Measurements from ENCODE around the gene CNR1.
A peak's percentile ranks its signal among the peaks of the same experiment; 100 is the strongest.

The CNR1 gene

GRCh38 chr6:88137915-88138314, 28.2 kb downstream of the CNR1 start:
- Histone ChIP-seq H3K27me3 (ENCODE audit: control insufficient read depth, insufficient read depth, low read length) (no peaks in the 10 kb centered on the region), H3K27ac (ENCODE audit: low read depth, low read length) (no peak overlapping the region), H3K4me1 (ENCODE audit: control insufficient read depth, insufficient read depth, low read length) (peaks cover 14% of the 10 kb centered on the region), H3K4me3 (ENCODE audit: low read length) (no peak overlapping the region), H3K9ac (ENCODE audit: low read length) (no peak overlapping the region), H3K36me3 (ENCODE audit: control insufficient read depth, insufficient read depth, low read length) (no peaks in the 10 kb centered on the region)

- Histone ChIP-seq H3K36me3 (ENCODE audit: control insufficient read depth, insufficient read depth, low read length) (no peaks in the 10 kb centered on the region), H3K4me1 (ENCODE audit: control insufficient read depth, insufficient read depth, low read length) (peaks cover 16% of the 10 kb centered on the region), H3K27me3 (ENCODE audit: control insufficient read depth, insufficient read depth, low read length) (no peaks in the 10 kb centered on the region), H3K9ac (ENCODE audit: low read length) (no peak overlapping the region), H3K4me3 (ENCODE audit: low read length) (no peak overlapping the region), H3K27ac (ENCODE audit: low read depth, low read length) (no peak overlapping the region)
Measured at GRCh38 chr6:88135578-88136114, 30.5 kb downstream of the CNR1 start.

- no peaks in the 10 kb centered on the region for H3K36me3 ChIP-seq (ENCODE audit: control insufficient read depth, insufficient read depth, low read length)
- H3K27ac ChIP-seq (ENCODE audit: low read depth, low read length): peak overlapping the region; percentile 59
- H3K4me3 ChIP-seq (ENCODE audit: low read length): no peak overlapping the region
Measured at GRCh38 chr6:88134575-88134974, 31.6 kb downstream of the CNR1 start.

GRCh38 chr6:88133718-88134117, 32.4 kb downstream of the CNR1 start:
- Histone ChIP-seq H3K4me1 (ENCODE audit: control insufficient read depth, insufficient read depth, low read length) (peaks cover 16% of the 10 kb centered on the region), H3K27me3 (ENCODE audit: control insufficient read depth, insufficient read depth, low read length) (no peaks in the 10 kb centered on the region), H3K9ac (ENCODE audit: low read length) (no peak overlapping the region), H3K4me3 (ENCODE audit: low read length) (no peak overlapping the region), H3K36me3 (ENCODE audit: control insufficient read depth, insufficient read depth, low read length) (no peaks in the 10 kb centered on the region), H3K27ac (ENCODE audit: low read depth, low read length) (peak overlapping the region; percentile 59)

More at GRCh38 chr6:88134575-88134974, 31.6 kb downstream of the CNR1 start:
- no peak overlapping the region for H3K9ac ChIP-seq (ENCODE audit: low read length)
- peaks cover 16% of the 10 kb centered on the region for H3K4me1 ChIP-seq (ENCODE audit: control insufficient read depth, insufficient read depth, low read length)
- no peaks in the 10 kb centered on the region for H3K27me3 ChIP-seq (ENCODE audit: control insufficient read depth, insufficient read depth, low read length)

- H3K27me3 ChIP-seq (ENCODE audit: control insufficient read depth, insufficient read depth, low read length): no peaks in the 10 kb centered on the region
- no peak overlapping the region for H3K4me3 ChIP-seq (ENCODE audit: low read length)
- no peak overlapping the region for H3K27ac ChIP-seq (ENCODE audit: low read depth, low read length)
- H3K9ac ChIP-seq (ENCODE audit: low read length): no peak overlapping the region
- no peaks in the 10 kb centered on the region for H3K36me3 ChIP-seq (ENCODE audit: control insufficient read depth, insufficient read depth, low read length)
- no peaks in the 10 kb centered on the region for H3K4me1 ChIP-seq (ENCODE audit: control insufficient read depth, insufficient read depth, low read length)
Measured at GRCh38 chr6:88124925-88125557, 41.1 kb downstream of the CNR1 start.

GRCh38 chr6:88120635-88121034, 45.5 kb downstream of the CNR1 start:
- no peak overlapping the region for H3K27ac ChIP-seq (ENCODE audit: low read depth, low read length)
- no peaks in the 10 kb centered on the region for H3K27me3 ChIP-seq (ENCODE audit: control insufficient read depth, insufficient read depth, low read length)

GRCh38 chr6:88119769-88120168, 46.4 kb downstream of the CNR1 start:
- no peak overlapping the region for H3K9ac ChIP-seq (ENCODE audit: low read length)
- no peaks in the 10 kb centered on the region for H3K27me3 ChIP-seq (ENCODE audit: control insufficient read depth, insufficient read depth, low read length)
- H3K4me3 ChIP-seq (ENCODE audit: low read length): no peak overlapping the region
- no peaks in the 10 kb centered on the region for H3K36me3 ChIP-seq (ENCODE audit: control insufficient read depth, insufficient read depth, low read length)
- H3K27ac ChIP-seq (ENCODE audit: low read depth, low read length): no peak overlapping the region
- no peaks in the 10 kb centered on the region for H3K4me1 ChIP-seq (ENCODE audit: control insufficient read depth, insufficient read depth, low read length)

More at GRCh38 chr6:88120635-88121034, 45.5 kb downstream of the CNR1 start:
- Histone ChIP-seq H3K9ac (ENCODE audit: low read length) (no peak overlapping the region), H3K36me3 (ENCODE audit: control insufficient read depth, insufficient read depth, low read length) (no peaks in the 10 kb centered on the region), H3K4me3 (ENCODE audit: low read length) (no peak overlapping the region), H3K4me1 (ENCODE audit: control insufficient read depth, insufficient read depth, low read length) (no peaks in the 10 kb centered on the region)

- no peaks in the 10 kb centered on the region for H3K27me3 ChIP-seq (ENCODE audit: control insufficient read depth, insufficient read depth, low read length)
- no peak overlapping the region for H3K27ac ChIP-seq (ENCODE audit: low read depth, low read length)
- no peak overlapping the region for H3K4me3 ChIP-seq (ENCODE audit: low read length)
- no peaks in the 10 kb centered on the region for H3K36me3 ChIP-seq (ENCODE audit: control insufficient read depth, insufficient read depth, low read length)
- H3K9ac ChIP-seq (ENCODE audit: low read length): no peak overlapping the region
- no peaks in the 10 kb centered on the region for H3K4me1 ChIP-seq (ENCODE audit: control insufficient read depth, insufficient read depth, low read length)
Measured at GRCh38 chr6:88116276-88116675, 49.9 kb downstream of the CNR1 start.

GRCh38 chr6:88115307-88115706, 50.8 kb downstream of the CNR1 start:
- Histone ChIP-seq H3K36me3 (ENCODE audit: control insufficient read depth, insufficient read depth, low read length) (no peaks in the 10 kb centered on the region), H3K4me1 (ENCODE audit: control insufficient read depth, insufficient read depth, low read length) (no peaks in the 10 kb centered on the region), H3K27me3 (ENCODE audit: control insufficient read depth, insufficient read depth, low read length) (no peaks in the 10 kb centered on the region), H3K27ac (ENCODE audit: low read depth, low read length) (no peak overlapping the region), H3K9ac (ENCODE audit: low read length) (no peak overlapping the region), H3K4me3 (ENCODE audit: low read length) (no peak overlapping the region)

GRCh38 chr6:88114838-88115237, 51.3 kb downstream of the CNR1 start:
- no peak overlapping the region for H3K27ac ChIP-seq (ENCODE audit: low read depth, low read length)
- H3K36me3 ChIP-seq (ENCODE audit: control insufficient read depth, insufficient read depth, low read length): no peaks in the 10 kb centered on the region
- no peak overlapping the region for H3K4me3 ChIP-seq (ENCODE audit: low read length)
- H3K9ac ChIP-seq (ENCODE audit: low read length): no peak overlapping the region
- H3K27me3 ChIP-seq (ENCODE audit: control insufficient read depth, insufficient read depth, low read length): no peaks in the 10 kb centered on the region
- H3K4me1 ChIP-seq (ENCODE audit: control insufficient read depth, insufficient read depth, low read length): no peaks in the 10 kb centered on the region

- Histone ChIP-seq H3K4me1 (ENCODE audit: control insufficient read depth, insufficient read depth, low read length) (no peaks in the 10 kb centered on the region), H3K36me3 (ENCODE audit: control insufficient read depth, insufficient read depth, low read length) (no peaks in the 10 kb centered on the region), H3K9ac (ENCODE audit: low read length) (no peak overlapping the region), H3K4me3 (ENCODE audit: low read length) (no peak overlapping the region), H3K27me3 (ENCODE audit: control insufficient read depth, insufficient read depth, low read length) (no peaks in the 10 kb centered on the region), H3K27ac (ENCODE audit: low read depth, low read length) (no peak overlapping the region)
Measured at GRCh38 chr6:88111991-88112390, 54.2 kb downstream of the CNR1 start.

GRCh38 chr6:88107241-88107640, 58.9 kb downstream of the CNR1 start:
- Histone ChIP-seq H3K36me3 (ENCODE audit: control insufficient read depth, insufficient read depth, low read length) (no peaks in the 10 kb centered on the region), H3K4me3 (ENCODE audit: low read length) (no peak overlapping the region), H3K27me3 (ENCODE audit: control insufficient read depth, insufficient read depth, low read length) (no peaks in the 10 kb centered on the region), H3K4me1 (ENCODE audit: control insufficient read depth, insufficient read depth, low read length) (no peaks in the 10 kb centered on the region), H3K27ac (ENCODE audit: low read depth, low read length) (no peak overlapping the region), H3K9ac (ENCODE audit: low read length) (no peak overlapping the region)

- H3K4me3 ChIP-seq (ENCODE audit: low read length): no peak overlapping the region
- H3K27me3 ChIP-seq (ENCODE audit: control insufficient read depth, insufficient read depth, low read length): no peaks in the 10 kb centered on the region
- no peaks in the 10 kb centered on the region for H3K4me1 ChIP-seq (ENCODE audit: control insufficient read depth, insufficient read depth, low read length)
- no peaks in the 10 kb centered on the region for H3K36me3 ChIP-seq (ENCODE audit: control insufficient read depth, insufficient read depth, low read length)
- no peak overlapping the region for H3K9ac ChIP-seq (ENCODE audit: low read length)
- H3K27ac ChIP-seq (ENCODE audit: low read depth, low read length): no peak overlapping the region
Measured at GRCh38 chr6:88105741-88106340, 60.3 kb downstream of the CNR1 start.

All from rectal smooth muscle tissue (tissue), 1 donor.